H9 (cell line): ENCODE results near the gene FIGNL2. TPM values are rescaled to one million over a fixed set of nuclear protein-coding genes. Genes with fewer than 3 reads are reported as not detected.

Experiments used
- DNase-seq: peaks from one replicate; pipeline ENCODE4 v3.0.0-alpha.2; 2017
- H2AFZ ChIP-seq: one replicate; pipeline ENCODE4 v1.6.1; 2013; ENCODE audit warnings: mild to moderate bottlenecking, low read length, control low read depth, moderate library complexity
- H2AK5ac ChIP-seq: 2 replicates; pipeline ENCODE4 v1.6.1; 2013; ENCODE audit warnings: low read length, control low read depth, mixed read lengths; ENCODE audit not compliant: insufficient read length
- H2BK120ac ChIP-seq: one replicate; pipeline ENCODE4 v1.6.1; 2013; ENCODE audit warnings: low read depth, mild to moderate bottlenecking, low read length, control low read depth, inconsistent platforms; ENCODE audit not compliant: poor library complexity, severe bottlenecking
- H2BK12ac ChIP-seq: 2 replicates; pipeline ENCODE4 v1.6.1; 2013; ENCODE audit warnings: low read length, control low read depth, mixed read lengths, low read depth; ENCODE audit not compliant: insufficient read length
- H2BK15ac ChIP-seq: 2 replicates; pipeline ENCODE4 v1.6.1; 2013; ENCODE audit warnings: low read depth, low read length, control low read depth
- H2BK20ac ChIP-seq: one replicate; pipeline ENCODE4 v1.6.1; 2013; ENCODE audit warnings: low read depth, mild to moderate bottlenecking, low read length, control low read depth, inconsistent platforms; ENCODE audit not compliant: poor library complexity, severe bottlenecking
- H2BK5ac ChIP-seq: 2 replicates; pipeline ENCODE4 v1.6.1; 2013; ENCODE audit warnings: low read length, control low read depth, mixed read lengths; ENCODE audit not compliant: insufficient read length
- H3K14ac ChIP-seq: 2 replicates; pipeline ENCODE4 v1.6.1; 2013; ENCODE audit warnings: low read length, control low read depth; ENCODE audit not compliant: insufficient read depth
- H3K18ac ChIP-seq: 2 replicates; pipeline ENCODE4 v1.6.1; 2013; ENCODE audit warnings: low read depth, mild to moderate bottlenecking, mixed read lengths, low read length, control low read depth; ENCODE audit not compliant: insufficient read length
- H3K23ac ChIP-seq: 2 replicates; pipeline ENCODE4 v1.6.1; 2013; ENCODE audit warnings: low read length, control low read depth, mixed read lengths, low read depth; ENCODE audit not compliant: insufficient read length
- H3K23me2 ChIP-seq: 2 replicates; pipeline ENCODE4 v1.6.1; 2013; ENCODE audit warnings: low read depth, mild to moderate bottlenecking, mixed read lengths, low read length, control low read depth; ENCODE audit not compliant: insufficient read length, poor library complexity, severe bottlenecking
- H3K27ac ChIP-seq: 2 replicates; pipeline ENCODE4 v1.5.1; 2013; ENCODE audit warnings: low read length, control low read depth, mixed read lengths, low read depth; ENCODE audit not compliant: insufficient read length
- H3K27me3 ChIP-seq: 2 replicates; pipeline ENCODE4 v1.6.1; 2013; ENCODE audit warnings: low read length, control low read depth, inconsistent platforms; ENCODE audit not compliant: insufficient read depth
- H3K4ac ChIP-seq: 2 replicates; pipeline ENCODE4 v1.6.1; 2013; ENCODE audit warnings: low read depth, mild to moderate bottlenecking, control low read depth, inconsistent platforms, low read length, moderate library complexity
- H3K4me1 ChIP-seq: 2 replicates; pipeline ENCODE4 v1.6.1; 2013; ENCODE audit warnings: low read length, control low read depth, inconsistent platforms; ENCODE audit not compliant: insufficient read depth
- H3K4me2 ChIP-seq: 2 replicates; pipeline ENCODE4 v1.6.1; 2013; ENCODE audit warnings: low read length, control low read depth, mixed read lengths; ENCODE audit not compliant: insufficient read length, insufficient read depth
- H3K56ac ChIP-seq: 2 replicates; pipeline ENCODE4 v1.6.1; 2013; ENCODE audit warnings: low read depth, mild to moderate bottlenecking, mixed read lengths, low read length, control low read depth; ENCODE audit not compliant: insufficient read length
- H3K79me1 ChIP-seq: 2 replicates; pipeline ENCODE4 v1.6.1; 2013; ENCODE audit warnings: low read depth, mild to moderate bottlenecking, moderate library complexity, low read length, control low read depth, inconsistent platforms; ENCODE audit not compliant: insufficient read depth, poor library complexity, severe bottlenecking
- H3K79me2 ChIP-seq: 2 replicates; pipeline ENCODE4 v1.6.1; 2013; ENCODE audit warnings: low read length, control low read depth, inconsistent platforms; ENCODE audit not compliant: insufficient read depth
- H3K9ac ChIP-seq: 2 replicates; pipeline ENCODE4 v1.6.1; 2013; ENCODE audit warnings: low read length, control low read depth, mixed read lengths; ENCODE audit not compliant: insufficient read length; ENCODE audit errors: extremely low read depth
- H3K9me3 ChIP-seq: one replicate; pipeline ENCODE4 v1.6.1; 2013; ENCODE audit warnings: low read depth, low read length, inconsistent platforms; ENCODE audit not compliant: control insufficient read depth
- H3T11ph ChIP-seq: one replicate; pipeline ENCODE4 v1.6.1; 2013; ENCODE audit warnings: mild to moderate bottlenecking, low read length, control low read depth, inconsistent platforms
- H4K20me1 ChIP-seq: one replicate; pipeline ENCODE4 v1.6.1; 2013; ENCODE audit not compliant: control insufficient read depth, insufficient read length, insufficient read depth
- H4K5ac ChIP-seq: 2 replicates; pipeline ENCODE4 v1.6.1; 2013; ENCODE audit warnings: low read depth, mild to moderate bottlenecking, mixed read lengths, low read length, control low read depth; ENCODE audit not compliant: insufficient read length
- H4K8ac ChIP-seq: replicated peaks from 2 replicates; pipeline ENCODE4 v1.6.1; 2013; ENCODE audit warnings: low read length, control low read depth, mixed read lengths, low read depth; ENCODE audit not compliant: insufficient read length
- H4K91ac ChIP-seq: 2 replicates; pipeline ENCODE4 v1.6.1; 2013; ENCODE audit warnings: low read depth, mild to moderate bottlenecking, moderate library complexity, mixed read lengths, low read length, control low read depth; ENCODE audit not compliant: insufficient read length
- H3K27ac Mint-ChIP-seq, 3 experiments: 2 replicates in 2 of 3; 3 replicates in 1 of 3; pipeline ENCODE4 v1.8.0; 2020 to 2021; ENCODE audit warnings: mixed read lengths in 3 of 3, mild to moderate bottlenecking in 1 of 3, moderate library complexity in 1 of 3
- H3K27me3 Mint-ChIP-seq: 2 replicates; pipeline ENCODE4 v1.8.0; 2021; ENCODE audit warnings: low read depth, mild to moderate bottlenecking, moderate library complexity, mixed read lengths
- H3K36me3 Mint-ChIP-seq, 3 experiments: 2 replicates in 2 of 3; 3 replicates in 1 of 3; pipeline ENCODE4 v1.8.0; 2020 to 2021; ENCODE audit warnings: low read depth in 3 of 3, mixed read lengths in 3 of 3; ENCODE audit not compliant: insufficient read depth in 1 of 3
- H3K4me1 Mint-ChIP-seq, 2 experiments: 2 replicates each; pipeline ENCODE4 v1.8.0; 2020; ENCODE audit warnings: mixed read lengths in 2 of 2
- H3K4me3 Mint-ChIP-seq, 2 experiments: 2 replicates in 1 of 2; 3 replicates in 1 of 2; pipeline ENCODE4 v1.8.0; 2020 to 2021; ENCODE audit warnings: mild to moderate bottlenecking in 2 of 2, mixed read lengths in 2 of 2, moderate library complexity in 1 of 2
- H3K9me3 Mint-ChIP-seq, 2 experiments: 2 replicates in 1 of 2; 3 replicates in 1 of 2; pipeline ENCODE4 v1.8.0; 2020; ENCODE audit warnings: mild to moderate bottlenecking in 2 of 2, mixed read lengths in 2 of 2, moderate library complexity in 1 of 2
- CTCF ChIP-seq: fragments of 200-600 bp; sonication (generic); conservative IDR thresholded peaks from 3 replicates; pipeline ENCODE4 v1.8.0; 2021; ENCODE audit warnings: antibody characterized with exemption, mild to moderate bottlenecking
- WGBS: extraction: QIAGEN DNeasy Blood & Tissue Kit; methylation state at CpG from one replicate; pipeline ENCODE4 v1.1.7; 2013; ENCODE audit warnings: missing lambda C conversion rate, low lambda C conversion rate, mixed read lengths; ENCODE audit not compliant: insufficient read length; ENCODE audit errors: extremely low coverage; 5-methylcytosine and 5-hydroxymethylcytosine counted together
- total RNA-seq: library from RNA; stranded (reverse); gene quantifications from 2 replicates; pipeline ENCODE4 v1.2.1, GENCODE V29; 2021

The FIGNL2 gene
- total RNA-seq, 1 experiment from 2014 or later, result 19.7 TPM

DNA sequence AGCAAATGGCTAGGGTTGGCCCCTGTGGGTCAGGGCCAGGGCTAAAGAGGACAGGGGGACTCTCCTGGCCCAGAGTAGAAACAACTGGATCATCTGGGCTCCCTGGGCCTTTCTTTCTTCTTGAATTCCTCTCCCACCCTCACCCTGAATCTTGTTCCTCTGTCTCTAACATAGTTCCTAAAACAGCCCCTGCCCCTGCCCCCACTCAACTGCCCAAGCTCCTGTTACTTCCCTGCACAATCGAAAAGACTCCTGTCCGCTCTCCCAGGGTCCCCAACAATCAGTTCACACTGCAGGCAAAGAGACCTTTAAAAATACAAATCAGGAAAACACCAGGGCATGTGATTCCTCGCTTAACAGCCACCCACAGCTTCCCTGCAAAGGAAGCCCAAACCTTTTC is 21.4 kb upstream of the FIGNL2 start:
- peaks cover 7% of the 10 kb centered on the region; the same call in 1 of the 2 replicates for H3K4me1 ChIP-seq
- Mint-ChIP-seq H3K27me3 (peaks cover 66% of the 10 kb centered on the region), H3K4me3 (peak overlapping the region; percentile 54 to 76), H3K36me3 (no peaks in the 10 kb centered on the region; a peak in 1 of 7 replicates), H3K27ac (peak overlapping the region in 2 of 3 experiments; percentile 70 to 86; a peak in 4 of 7 replicates), H3K4me1 (peaks cover 68 to 84% of the 10 kb centered on the region in 2 experiments), H3K9me3 (peaks cover 0 to 2% of the 10 kb centered on the region in 2 experiments; a peak in 1 of 5 replicates)
- no peak overlapping the region for H2BK120ac ChIP-seq
- no peaks in the 10 kb centered on the region for H3K9me3 ChIP-seq
- no peak overlapping the region for H4K8ac ChIP-seq
- TF ChIP-seq CTCF, result no peak
- H2AK5ac ChIP-seq, result no peak overlapping the region
- H3K23ac ChIP-seq, result no peak overlapping the region
- no peak overlapping the region for H2AFZ ChIP-seq
- no peaks in the 10 kb centered on the region for H3K79me2 ChIP-seq
- DNase-seq, result no peak
- H2BK15ac ChIP-seq, result no peak overlapping the region
- no peak overlapping the region for H2BK5ac ChIP-seq
- H3K18ac ChIP-seq, result peak overlapping the region; percentile 47
- no peaks in the 10 kb centered on the region for H3K79me1 ChIP-seq
- peaks cover 14% of the 10 kb centered on the region for H3K23me2 ChIP-seq
- H3K27ac ChIP-seq, result no peak overlapping the region
- no peak overlapping the region for H3K56ac ChIP-seq
- no peak overlapping the region for H4K5ac ChIP-seq
- peak overlapping the region; percentile 52; the same call in 1 of the 2 replicates for H3K14ac ChIP-seq
- no peak overlapping the region for H2BK20ac ChIP-seq
- peak overlapping the region; percentile 57 for H3K4me2 ChIP-seq
- no peak overlapping the region for H3K4ac ChIP-seq
- no CpG with 5 or more reads among the region's 3 CpGs for WGBS
- peak overlapping the region; percentile 53 for H4K91ac ChIP-seq
- H4K20me1 ChIP-seq, result no peaks in the 10 kb centered on the region
- H2BK12ac ChIP-seq, result no peak overlapping the region
- no peak overlapping the region for H3T11ph ChIP-seq
- no peak overlapping the region for H3K9ac ChIP-seq
- H3K27me3 ChIP-seq, result peaks cover 13% of the 10 kb centered on the region; the same call in 1 of the 2 replicates
